H9 (cell line): ENCODE measurements around the gene ZNF618. TPM values are rescaled to one million over a fixed set of nuclear protein-coding genes. Genes with fewer than 3 reads are reported as not detected.

ENCODE experiments used
- DNase-seq: peaks from one replicate; pipeline ENCODE4 v3.0.0-alpha.2; 2017
- H2AFZ ChIP-seq: one replicate; pipeline ENCODE4 v1.6.1; 2013; ENCODE audit warnings: mild to moderate bottlenecking, low read length, control low read depth, moderate library complexity
- H2AK5ac ChIP-seq: 2 replicates; pipeline ENCODE4 v1.6.1; 2013; ENCODE audit warnings: low read length, control low read depth, mixed read lengths; ENCODE audit not compliant: insufficient read length
- H2BK120ac ChIP-seq: one replicate; pipeline ENCODE4 v1.6.1; 2013; ENCODE audit warnings: low read depth, mild to moderate bottlenecking, low read length, control low read depth, inconsistent platforms; ENCODE audit not compliant: poor library complexity, severe bottlenecking
- H2BK12ac ChIP-seq: 2 replicates; pipeline ENCODE4 v1.6.1; 2013; ENCODE audit warnings: low read length, control low read depth, mixed read lengths, low read depth; ENCODE audit not compliant: insufficient read length
- H2BK15ac ChIP-seq: 2 replicates; pipeline ENCODE4 v1.6.1; 2013; ENCODE audit warnings: low read depth, low read length, control low read depth
- H2BK20ac ChIP-seq: one replicate; pipeline ENCODE4 v1.6.1; 2013; ENCODE audit warnings: low read depth, mild to moderate bottlenecking, low read length, control low read depth, inconsistent platforms; ENCODE audit not compliant: poor library complexity, severe bottlenecking
- H2BK5ac ChIP-seq: 2 replicates; pipeline ENCODE4 v1.6.1; 2013; ENCODE audit warnings: low read length, control low read depth, mixed read lengths; ENCODE audit not compliant: insufficient read length
- H3K14ac ChIP-seq: 2 replicates; pipeline ENCODE4 v1.6.1; 2013; ENCODE audit warnings: low read length, control low read depth; ENCODE audit not compliant: insufficient read depth
- H3K18ac ChIP-seq: 2 replicates; pipeline ENCODE4 v1.6.1; 2013; ENCODE audit warnings: low read depth, mild to moderate bottlenecking, mixed read lengths, low read length, control low read depth; ENCODE audit not compliant: insufficient read length
- H3K23ac ChIP-seq: 2 replicates; pipeline ENCODE4 v1.6.1; 2013; ENCODE audit warnings: low read length, control low read depth, mixed read lengths, low read depth; ENCODE audit not compliant: insufficient read length
- H3K23me2 ChIP-seq: 2 replicates; pipeline ENCODE4 v1.6.1; 2013; ENCODE audit warnings: low read depth, mild to moderate bottlenecking, mixed read lengths, low read length, control low read depth; ENCODE audit not compliant: insufficient read length, poor library complexity, severe bottlenecking
- H3K27ac ChIP-seq: 2 replicates; pipeline ENCODE4 v1.5.1; 2013; ENCODE audit warnings: low read length, control low read depth, mixed read lengths, low read depth; ENCODE audit not compliant: insufficient read length
- H3K27me3 ChIP-seq: 2 replicates; pipeline ENCODE4 v1.6.1; 2013; ENCODE audit warnings: low read length, control low read depth, inconsistent platforms; ENCODE audit not compliant: insufficient read depth
- H3K4ac ChIP-seq: 2 replicates; pipeline ENCODE4 v1.6.1; 2013; ENCODE audit warnings: low read depth, mild to moderate bottlenecking, control low read depth, inconsistent platforms, low read length, moderate library complexity
- H3K4me1 ChIP-seq: 2 replicates; pipeline ENCODE4 v1.6.1; 2013; ENCODE audit warnings: low read length, control low read depth, inconsistent platforms; ENCODE audit not compliant: insufficient read depth
- H3K4me2 ChIP-seq: 2 replicates; pipeline ENCODE4 v1.6.1; 2013; ENCODE audit warnings: low read length, control low read depth, mixed read lengths; ENCODE audit not compliant: insufficient read length, insufficient read depth
- H3K56ac ChIP-seq: 2 replicates; pipeline ENCODE4 v1.6.1; 2013; ENCODE audit warnings: low read depth, mild to moderate bottlenecking, mixed read lengths, low read length, control low read depth; ENCODE audit not compliant: insufficient read length
- H3K79me1 ChIP-seq: 2 replicates; pipeline ENCODE4 v1.6.1; 2013; ENCODE audit warnings: low read depth, mild to moderate bottlenecking, moderate library complexity, low read length, control low read depth, inconsistent platforms; ENCODE audit not compliant: insufficient read depth, poor library complexity, severe bottlenecking
- H3K79me2 ChIP-seq: 2 replicates; pipeline ENCODE4 v1.6.1; 2013; ENCODE audit warnings: low read length, control low read depth, inconsistent platforms; ENCODE audit not compliant: insufficient read depth
- H3K9ac ChIP-seq: 2 replicates; pipeline ENCODE4 v1.6.1; 2013; ENCODE audit warnings: low read length, control low read depth, mixed read lengths; ENCODE audit not compliant: insufficient read length; ENCODE audit errors: extremely low read depth
- H3K9me3 ChIP-seq: one replicate; pipeline ENCODE4 v1.6.1; 2013; ENCODE audit warnings: low read depth, low read length, inconsistent platforms; ENCODE audit not compliant: control insufficient read depth
- H3T11ph ChIP-seq: one replicate; pipeline ENCODE4 v1.6.1; 2013; ENCODE audit warnings: mild to moderate bottlenecking, low read length, control low read depth, inconsistent platforms
- H4K20me1 ChIP-seq: one replicate; pipeline ENCODE4 v1.6.1; 2013; ENCODE audit not compliant: control insufficient read depth, insufficient read length, insufficient read depth
- H4K5ac ChIP-seq: 2 replicates; pipeline ENCODE4 v1.6.1; 2013; ENCODE audit warnings: low read depth, mild to moderate bottlenecking, mixed read lengths, low read length, control low read depth; ENCODE audit not compliant: insufficient read length
- H4K8ac ChIP-seq: replicated peaks from 2 replicates; pipeline ENCODE4 v1.6.1; 2013; ENCODE audit warnings: low read length, control low read depth, mixed read lengths, low read depth; ENCODE audit not compliant: insufficient read length
- H4K91ac ChIP-seq: 2 replicates; pipeline ENCODE4 v1.6.1; 2013; ENCODE audit warnings: low read depth, mild to moderate bottlenecking, moderate library complexity, mixed read lengths, low read length, control low read depth; ENCODE audit not compliant: insufficient read length
- H3K27ac Mint-ChIP-seq, 3 experiments: 2 replicates in 2 of 3; 3 replicates in 1 of 3; pipeline ENCODE4 v1.8.0; 2020 to 2021; ENCODE audit warnings: mixed read lengths in 3 of 3, mild to moderate bottlenecking in 1 of 3, moderate library complexity in 1 of 3
- H3K27me3 Mint-ChIP-seq: 2 replicates; pipeline ENCODE4 v1.8.0; 2021; ENCODE audit warnings: low read depth, mild to moderate bottlenecking, moderate library complexity, mixed read lengths
- H3K36me3 Mint-ChIP-seq, 3 experiments: 2 replicates in 2 of 3; 3 replicates in 1 of 3; pipeline ENCODE4 v1.8.0; 2020 to 2021; ENCODE audit warnings: low read depth in 3 of 3, mixed read lengths in 3 of 3; ENCODE audit not compliant: insufficient read depth in 1 of 3
- H3K4me1 Mint-ChIP-seq, 2 experiments: 2 replicates each; pipeline ENCODE4 v1.8.0; 2020; ENCODE audit warnings: mixed read lengths in 2 of 2
- H3K4me3 Mint-ChIP-seq, 2 experiments: 2 replicates in 1 of 2; 3 replicates in 1 of 2; pipeline ENCODE4 v1.8.0; 2020 to 2021; ENCODE audit warnings: mild to moderate bottlenecking in 2 of 2, mixed read lengths in 2 of 2, moderate library complexity in 1 of 2
- H3K9me3 Mint-ChIP-seq, 2 experiments: 2 replicates in 1 of 2; 3 replicates in 1 of 2; pipeline ENCODE4 v1.8.0; 2020; ENCODE audit warnings: mild to moderate bottlenecking in 2 of 2, mixed read lengths in 2 of 2, moderate library complexity in 1 of 2
- CTCF ChIP-seq: fragments of 200-600 bp; sonication (generic); conservative IDR thresholded peaks from 3 replicates; pipeline ENCODE4 v1.8.0; 2021; ENCODE audit warnings: antibody characterized with exemption, mild to moderate bottlenecking
- WGBS: extraction: QIAGEN DNeasy Blood & Tissue Kit; methylation state at CpG from one replicate; pipeline ENCODE4 v1.1.7; 2013; ENCODE audit warnings: missing lambda C conversion rate, low lambda C conversion rate, mixed read lengths; ENCODE audit not compliant: insufficient read length; ENCODE audit errors: extremely low coverage; 5-methylcytosine and 5-hydroxymethylcytosine counted together
- total RNA-seq: library from RNA; stranded (reverse); gene quantifications from 2 replicates; pipeline ENCODE4 v1.2.1, GENCODE V29; 2021

Gene ZNF618
- total RNA-seq, 1 experiment from 2014 or later, result 13.6 TPM

GRCh38 chr9:114094971-114095370 is 218.9 kb downstream of the ZNF618 start:
- Mint-ChIP-seq H3K4me1 (peaks cover 8 to 18% of the 10 kb centered on the region in 2 experiments), H3K4me3 (no peak overlapping the region), H3K36me3 (peaks cover 0 to 7% (median 2%) of the 10 kb centered on the region in 3 experiments; a peak in 3 of 7 replicates), H3K27me3 (peaks cover 37% of the 10 kb centered on the region), H3K9me3 (no peaks in the 10 kb centered on the region; a peak in 2 of 5 replicates), H3K27ac (no peak overlapping the region)
- Histone ChIP-seq H2BK12ac (no peak overlapping the region), H3K4ac (no peak overlapping the region), H3T11ph (no peak overlapping the region), H3K23me2 (peaks cover 7% of the 10 kb centered on the region), H3K79me1 (no peaks in the 10 kb centered on the region), H3K14ac (no peak overlapping the region; the same call in 1 of the 2 replicates), H3K9me3 (no peaks in the 10 kb centered on the region), H2BK120ac (no peak overlapping the region), H2AK5ac (no peak overlapping the region), H3K56ac (no peak overlapping the region), H3K23ac (no peak overlapping the region), H2BK15ac (no peak overlapping the region), H3K9ac (no peak overlapping the region), H4K91ac (no peak overlapping the region), H3K4me1 (0 out of 2 replicates have a peak, but pooled peaks cover 2% of the 10 kb centered on the region), H4K5ac (no peak overlapping the region), H3K79me2 (no peaks in the 10 kb centered on the region), H4K20me1 (no peaks in the 10 kb centered on the region), H3K4me2 (no peak overlapping the region), H3K27me3 (peaks cover 3% of the 10 kb centered on the region; the same call in 1 of the 2 replicates), H2BK5ac (no peak overlapping the region), H3K27ac (no peak overlapping the region), H4K8ac (no peak overlapping the region), H2AFZ (no peak overlapping the region), H2BK20ac (no peak overlapping the region), H3K18ac (no peak overlapping the region)
- TF ChIP-seq CTCF, result no peak
- no peak for DNase-seq
- WGBS, result no CpG with 5 or more reads among the region's 12 CpGs
